Right hindlimb (tissue), 1 donor: ENCODE results near the gene STX8.

Experiments
- DNase-seq: peaks from one replicate; pipeline ENCODE4 v3.0.0-alpha.2; 2018

The STX8 gene

GRCh38 chr17:9334536-9335446, 240.8 kb downstream of the STX8 start:
- no peak for DNase-seq

DNA sequence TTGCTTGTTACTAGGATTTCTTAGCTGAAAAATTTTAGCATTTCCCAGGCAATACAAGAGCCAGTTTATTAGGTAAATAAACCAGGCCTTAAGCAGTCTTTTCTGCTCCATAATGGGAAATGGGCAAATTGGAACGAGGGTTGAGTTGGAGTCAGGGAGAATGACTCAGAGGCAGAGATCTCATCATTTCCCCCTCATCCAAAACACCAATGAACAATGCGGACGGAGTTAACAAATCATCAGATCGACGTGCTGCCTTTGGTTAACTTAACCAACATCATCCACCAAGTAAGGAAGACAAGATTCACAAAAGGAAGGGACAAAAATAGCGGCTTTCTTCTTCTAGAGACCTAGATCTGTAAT, 243.5 kb downstream of the STX8 start:
- DNase-seq, result no peak

DNA sequence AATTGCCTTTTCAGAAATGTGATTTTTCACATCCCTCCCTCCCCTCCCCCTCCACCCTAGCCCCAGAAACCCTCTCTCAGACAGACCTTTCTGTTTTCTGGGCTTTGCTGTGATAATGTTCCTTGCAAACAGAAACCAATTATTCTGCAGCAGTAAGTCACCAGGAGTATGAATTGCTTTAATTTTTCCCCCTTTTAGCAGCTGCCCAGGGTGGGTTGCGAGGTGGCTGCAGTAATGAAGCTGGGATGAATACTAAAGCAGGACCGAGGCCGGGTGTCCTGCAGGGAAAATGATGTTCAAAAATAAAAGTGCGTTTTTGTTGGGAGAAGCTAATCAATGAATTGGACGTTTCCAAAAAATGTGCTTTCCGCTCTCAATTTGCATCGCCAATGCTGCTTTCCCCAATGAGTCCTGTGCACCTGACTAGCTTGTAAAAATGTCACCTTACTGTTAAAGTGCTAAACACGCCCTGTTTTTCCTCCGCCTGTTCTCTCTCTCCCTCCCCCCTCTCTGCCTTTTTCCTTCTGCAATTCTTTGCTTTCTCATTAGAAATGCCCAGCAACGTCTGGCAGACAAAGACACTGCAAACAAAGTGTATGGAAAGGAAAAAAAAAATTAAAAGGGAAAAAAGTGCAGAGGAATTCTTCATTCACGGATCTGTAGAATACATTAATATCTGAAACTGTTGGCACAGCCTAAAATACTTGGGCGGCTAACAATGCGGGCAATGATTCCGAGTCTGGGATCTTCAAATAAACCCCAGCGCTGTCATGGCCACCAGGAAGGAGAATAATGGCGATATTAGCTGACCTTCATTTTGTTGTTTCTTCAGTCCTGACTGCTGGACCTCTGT, 244.1 kb downstream of the STX8 start:
- DNase-seq, result peak; percentile 24

GRCh38 chr17:9330611-9331271, 244.9 kb downstream of the STX8 start:
- no peak for DNase-seq

DNA sequence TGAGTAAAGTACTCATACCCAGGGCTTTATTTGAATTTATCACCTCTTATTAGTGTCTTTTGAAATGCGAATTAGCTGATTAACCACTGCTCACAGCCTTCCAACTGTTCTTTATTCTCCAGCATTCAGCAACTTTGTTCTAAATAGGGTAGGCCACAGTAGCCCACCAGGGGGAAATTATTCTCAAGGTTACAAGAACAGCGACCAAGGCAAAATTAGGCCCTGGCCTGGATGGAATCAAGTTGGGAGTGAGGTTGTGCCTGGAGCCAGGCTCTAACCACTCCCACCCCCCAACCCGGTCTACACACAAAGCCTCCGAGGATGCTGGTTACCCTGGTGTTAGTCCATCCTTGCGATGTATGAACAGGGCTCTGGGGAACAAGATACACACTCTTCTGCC, 245.5 kb downstream of the STX8 start:
- no peak for DNase-seq

GRCh38 chr17:9329251-9329921, 246.2 kb downstream of the STX8 start:
- DNase-seq, result peak; percentile 38

GRCh38 chr17:9324864-9325263, 250.8 kb downstream of the STX8 start:
- no peak for DNase-seq

- no peak for DNase-seq
Measured at GRCh38 chr17:9322326-9322725, 253.3 kb downstream of the STX8 start.

GRCh38 chr17:9321890-9322289, 253.7 kb downstream of the STX8 start:
- no peak for DNase-seq

DNA sequence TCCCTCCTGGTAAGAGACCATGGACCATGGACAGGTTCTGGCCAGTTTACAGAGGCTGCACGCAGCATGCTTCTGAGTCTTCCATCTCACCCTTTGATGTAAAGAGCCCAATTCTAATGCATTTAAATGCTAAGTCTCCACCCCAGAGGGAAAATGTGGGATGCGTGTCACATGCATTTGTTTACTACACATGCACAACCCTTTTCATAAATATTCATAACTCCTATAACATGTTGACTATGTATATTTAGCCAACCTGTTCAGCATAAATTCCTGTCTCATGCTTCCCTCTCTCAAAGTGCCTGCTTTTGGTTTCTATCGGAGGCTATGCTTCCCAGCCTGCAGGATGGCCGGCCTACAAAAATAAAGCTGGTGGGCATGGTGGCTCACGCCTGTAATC, 260.3 kb downstream of the STX8 start:
- DNase-seq, result no peak

DNA sequence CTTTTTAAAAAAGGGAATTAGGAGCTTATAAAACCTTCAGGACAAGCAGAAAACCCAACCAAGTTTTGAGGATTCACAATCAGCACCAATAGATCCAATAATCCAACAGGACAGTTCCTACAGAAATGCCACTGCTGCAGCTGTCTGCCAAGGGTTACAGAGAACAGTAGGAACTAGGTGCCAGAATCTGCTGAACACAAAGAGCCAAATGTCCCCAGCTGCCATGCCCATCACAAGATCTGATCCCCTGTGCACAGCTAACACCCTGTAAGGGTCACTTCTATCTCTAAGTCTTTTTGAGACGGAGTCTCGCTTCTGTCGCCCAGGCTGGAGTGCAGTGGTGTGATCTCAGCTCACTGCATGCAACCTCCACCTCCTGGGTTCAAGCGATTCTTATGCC, 262.3 kb downstream of the STX8 start:
- peak; percentile 33 for DNase-seq

DNA sequence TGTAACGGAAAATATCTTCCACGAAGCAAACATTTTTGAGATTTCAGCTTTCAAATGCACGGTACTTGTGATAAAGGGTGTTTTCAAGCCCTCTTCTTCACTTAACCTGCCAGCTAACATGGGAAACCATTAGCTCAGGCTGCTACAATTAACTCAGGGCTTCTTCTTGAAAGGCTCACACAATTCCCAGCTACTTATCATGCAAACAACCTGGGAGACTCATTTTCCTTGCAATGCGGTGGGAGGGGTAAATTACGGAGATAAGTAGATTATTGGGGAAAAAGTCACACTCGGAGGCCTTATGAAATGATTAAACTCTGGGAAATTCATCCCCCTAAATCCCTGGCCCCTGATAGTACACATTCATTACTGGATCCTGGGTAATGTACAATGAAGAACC, 266.4 kb downstream of the STX8 start:
- DNase-seq, result no peak

DNA sequence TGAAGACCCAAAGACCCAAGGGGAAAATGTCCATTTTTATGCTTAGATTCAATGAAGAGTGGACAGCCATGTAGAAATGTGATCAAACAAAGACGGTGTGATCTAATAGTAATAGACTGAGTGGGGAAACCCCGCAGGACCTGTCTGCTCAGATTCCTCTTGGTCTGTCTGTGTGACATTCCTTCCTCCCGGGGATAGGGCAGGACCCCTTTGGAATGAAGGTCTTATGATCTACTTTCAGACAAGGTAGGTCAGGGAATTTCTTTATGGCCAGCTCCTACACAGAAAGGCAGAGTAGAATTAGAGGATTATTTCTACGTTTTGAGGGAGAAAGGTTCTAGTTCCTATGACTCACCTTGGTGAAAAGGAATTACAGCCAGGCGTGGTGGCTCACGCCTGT, 267.6 kb downstream of the STX8 start:
- no peak for DNase-seq

- no peak for DNase-seq
Measured at GRCh38 chr17:9307313-9307998, 268.2 kb downstream of the STX8 start.

GRCh38 chr17:9306086-9306485, 269.5 kb downstream of the STX8 start:
- no peak for DNase-seq

- no peak for DNase-seq
Measured at GRCh38 chr17:9299695-9300094, 275.9 kb downstream of the STX8 start.

DNA sequence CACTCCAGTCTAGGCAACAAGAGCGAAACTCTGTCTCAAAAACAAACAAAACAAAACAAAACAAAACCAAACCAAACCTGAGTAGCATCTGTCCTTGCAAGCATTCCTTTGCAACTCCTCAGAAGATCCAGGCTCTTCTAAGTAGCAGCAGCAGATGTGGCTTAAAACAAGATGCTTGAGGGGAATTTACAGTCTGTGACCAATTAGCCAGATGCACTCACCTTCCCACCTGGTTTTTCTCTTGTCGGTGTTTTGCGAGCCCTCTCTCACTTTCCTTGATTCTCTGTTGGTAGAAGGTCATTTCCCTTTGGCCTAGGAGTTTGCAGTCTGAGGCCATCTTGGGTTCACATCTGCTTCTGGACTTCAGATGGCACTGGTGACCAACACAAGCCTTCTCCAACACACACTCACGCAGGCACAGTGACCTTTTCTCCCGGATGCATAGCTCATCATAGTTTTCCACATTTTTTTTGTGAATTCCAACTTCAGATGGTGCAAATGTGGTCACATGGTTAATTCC, 276.8 kb downstream of the STX8 start:
- no peak for DNase-seq

- no peak for DNase-seq
Measured at GRCh38 chr17:9298135-9298534, 277.5 kb downstream of the STX8 start.

- no peak for DNase-seq
Measured at GRCh38 chr17:9294661-9295210, 280.9 kb downstream of the STX8 start.

- DNase-seq, result no peak
Measured at GRCh38 chr17:9292561-9292941, 283.1 kb downstream of the STX8 start.

GRCh38 chr17:9291912-9292560, 283.6 kb downstream of the STX8 start:
- no peak for DNase-seq
